ENCODE results near the gene CNEP1R1.
A peak's percentile ranks its signal among the peaks of the same experiment; 100 is the strongest.

CNEP1R1 gene

DNA sequence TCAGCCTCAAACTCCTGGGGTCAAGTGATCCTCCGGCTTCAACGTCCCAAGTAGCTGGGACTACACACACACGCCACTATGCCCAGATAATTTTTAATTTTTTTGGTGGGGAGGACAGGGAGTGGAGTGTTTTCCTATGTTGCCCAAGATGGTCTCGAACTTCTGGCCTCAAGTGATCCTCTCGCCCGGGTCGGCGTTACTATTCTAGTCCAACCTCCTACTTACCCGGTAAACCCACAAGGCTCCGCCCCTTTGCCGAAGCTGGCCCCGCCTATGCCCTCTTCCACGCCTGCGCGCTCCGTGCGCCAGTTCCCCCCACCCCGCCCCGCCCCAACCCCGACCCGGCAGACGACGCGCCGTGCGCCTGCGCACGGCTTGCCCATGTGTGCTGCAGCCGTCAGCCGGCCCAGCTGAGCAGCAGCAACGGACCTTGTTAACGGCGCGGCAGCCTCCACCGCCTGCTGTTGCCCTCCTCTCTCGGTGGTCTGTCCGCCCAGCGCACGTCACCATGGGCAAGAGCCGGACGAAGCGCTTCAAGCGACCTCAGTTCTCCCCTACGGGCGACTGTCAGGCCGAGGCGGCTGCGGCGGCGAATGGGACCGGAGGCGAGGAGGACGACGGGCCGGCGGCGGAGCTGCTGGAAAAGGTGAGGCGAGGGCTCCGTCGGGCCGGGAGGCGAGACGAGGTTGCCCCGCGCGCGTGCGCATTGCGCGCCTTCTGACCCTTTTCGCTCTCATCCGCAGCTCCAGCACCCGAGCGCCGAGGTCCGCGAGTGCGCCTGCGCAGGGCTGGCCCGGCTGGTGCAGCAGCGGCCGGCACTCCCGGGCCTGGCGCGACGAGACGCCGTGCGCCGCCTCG is 40.8 kb downstream of the CNEP1R1 start, which contains the start of gene HEATR3:
HEATR3 (plus strand) TSS at position 347 of the 858 bp plus-strand sequence; CDS start at position 509, 162 bp downstream.
- peak; percentile 96 for DNase-seq

- no peak for DNase-seq
Observed at GRCh38 chr16:50066482-50067289, 41.7 kb downstream of the CNEP1R1 start.

GRCh38 chr16:50067290-50067853 is 42.3 kb downstream of the CNEP1R1 start:
- DNase-seq = peak; percentile 17

GRCh38 chr16:50068550-50068949 is 43.5 kb downstream of the CNEP1R1 start:
- no peak for DNase-seq

DNA sequence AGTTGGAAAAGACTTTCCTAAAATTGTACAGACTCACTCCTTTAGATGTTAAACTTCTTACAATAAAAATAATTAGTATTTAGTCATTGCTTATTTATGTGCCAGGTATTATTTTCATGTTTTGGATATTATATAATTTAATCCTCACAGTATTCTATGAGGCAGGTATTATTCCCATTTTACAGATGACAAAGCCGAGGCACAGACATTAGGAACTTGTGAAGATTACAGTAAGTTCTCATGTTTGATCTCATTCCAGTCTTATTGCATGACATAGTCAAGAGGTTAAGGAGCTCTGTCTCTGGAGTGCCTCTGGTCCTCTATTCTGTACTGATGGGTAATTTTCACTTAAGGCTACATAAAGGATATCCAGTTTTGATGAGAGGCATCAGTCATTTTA is 44.0 kb downstream of the CNEP1R1 start:
- no peak for DNase-seq

DNA sequence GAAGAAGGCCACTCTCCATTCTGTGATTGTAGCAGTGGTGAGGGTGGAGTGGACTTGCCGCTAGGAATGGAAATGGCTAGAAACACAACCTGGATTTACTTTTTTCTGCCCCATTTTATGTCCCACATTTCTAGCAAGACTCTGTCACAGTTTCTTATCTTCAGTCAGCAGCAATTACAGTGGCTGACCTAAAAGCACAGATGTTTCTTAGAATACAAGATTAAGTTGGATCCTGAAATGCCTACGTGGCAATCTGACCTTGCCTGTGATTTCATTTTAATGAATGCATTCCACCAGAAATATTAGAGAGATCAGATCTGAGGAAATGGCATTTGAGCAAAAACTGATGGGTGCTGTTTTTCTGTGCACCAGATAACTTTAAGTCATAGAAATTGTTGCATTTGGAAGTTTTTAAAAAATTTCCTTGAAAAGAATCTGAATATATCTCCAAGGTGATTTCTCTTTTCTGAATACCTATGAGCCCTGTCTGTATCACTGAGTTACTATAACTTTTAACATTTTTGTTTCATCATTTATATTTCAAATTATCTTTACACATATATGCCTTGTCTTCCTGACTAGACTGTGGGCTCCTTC is 46.1 kb downstream of the CNEP1R1 start:
- no peak for DNase-seq

DNA sequence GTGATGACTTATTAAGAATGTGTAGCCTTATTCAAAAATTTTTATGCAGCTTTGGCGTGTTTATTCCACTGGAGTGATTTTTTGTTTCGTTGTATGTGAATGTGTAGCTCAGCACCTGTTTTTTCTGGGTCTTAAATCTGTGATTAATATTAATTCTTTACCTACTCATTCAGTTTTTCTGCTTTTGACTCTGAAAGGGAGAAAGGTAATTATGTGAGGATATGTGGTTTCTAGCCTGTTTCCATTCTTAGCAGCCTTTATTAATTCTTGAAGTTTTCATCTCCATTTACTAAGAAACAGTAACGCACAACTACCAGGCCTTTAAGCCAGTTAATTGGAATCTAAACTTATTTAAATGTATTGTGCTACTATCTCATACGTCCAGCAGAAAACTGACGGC is 47.7 kb downstream of the CNEP1R1 start:
- DNase-seq = no peak

DNA sequence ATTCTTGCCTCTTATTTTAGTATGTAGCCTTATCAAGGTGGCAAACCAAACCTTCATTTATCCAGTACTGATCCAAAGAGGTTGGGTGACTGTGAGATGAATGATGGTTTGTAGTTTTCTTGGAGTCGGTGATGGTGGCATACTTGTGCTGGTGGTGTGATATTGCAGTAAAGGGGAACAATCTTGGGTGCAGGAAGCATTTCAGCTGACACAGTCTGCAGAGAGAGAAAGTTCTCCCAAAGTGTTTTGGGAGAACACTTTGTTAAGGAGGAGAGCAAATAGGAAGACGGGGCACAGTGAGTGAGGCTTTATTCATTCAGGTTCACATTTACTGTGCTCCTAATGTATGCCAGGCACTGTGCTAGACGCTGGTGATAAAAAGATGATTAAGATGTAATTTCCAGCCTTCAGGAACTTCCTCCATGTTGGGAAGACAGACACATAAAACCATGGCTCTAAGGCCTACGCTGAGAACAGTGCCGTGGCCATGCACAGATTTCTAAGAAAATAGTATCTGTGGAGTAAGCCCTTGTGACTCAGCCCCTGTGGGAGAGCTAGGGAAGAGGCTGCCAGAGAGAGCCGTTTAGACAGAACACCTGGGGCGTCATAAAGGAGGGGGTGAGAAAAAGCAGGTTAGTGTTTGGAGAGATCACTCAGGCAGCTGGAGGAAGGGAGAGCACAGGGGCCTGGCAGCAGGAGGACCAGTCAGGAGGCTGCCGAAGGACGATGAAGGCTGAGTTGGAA is 54.5 kb downstream of the CNEP1R1 start:
- DNase-seq = no peak

DNA sequence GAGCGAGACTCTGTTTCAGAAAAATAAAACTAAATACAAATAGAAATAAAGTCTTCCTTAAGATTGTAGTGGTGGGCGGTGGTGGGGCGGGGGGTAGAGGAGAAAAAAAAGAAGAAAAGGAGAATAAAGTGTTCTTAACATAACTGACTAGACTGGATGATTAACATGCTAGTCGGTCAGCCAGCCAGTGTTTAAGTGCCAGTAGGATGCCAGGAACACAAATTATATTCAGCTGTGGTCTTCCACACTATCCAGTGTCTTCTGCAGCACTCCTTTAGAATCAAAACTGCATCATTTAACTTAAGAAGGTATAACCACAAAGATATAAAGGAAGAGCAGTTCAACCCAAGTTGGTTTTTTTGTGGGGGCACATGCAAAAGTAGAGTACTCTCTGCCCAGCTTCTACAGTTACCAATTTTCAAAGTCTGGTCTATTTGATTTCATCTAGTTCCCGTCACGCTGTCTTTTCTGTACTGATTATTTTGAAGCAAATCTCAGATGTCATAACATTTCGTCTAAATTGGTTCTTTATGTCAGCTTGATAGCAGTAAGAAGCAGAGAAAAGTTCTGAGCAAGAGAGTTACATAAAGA is 56.5 kb downstream of the CNEP1R1 start:
- DNase-seq = no peak

- DNase-seq = no peak
Observed at GRCh38 chr16:50083996-50084395, 59.0 kb downstream of the CNEP1R1 start.

- no peak for DNase-seq
Observed at GRCh38 chr16:50086176-50086575, 61.2 kb downstream of the CNEP1R1 start.
